Measurements from ENCODE around the gene CFLAR.
"Not testable (repeated sequence)": the region's sequence is repeated elsewhere in the genome, so short reads cannot be mapped to it uniquely, and the experiment has no call there.

CFLAR gene

DNA sequence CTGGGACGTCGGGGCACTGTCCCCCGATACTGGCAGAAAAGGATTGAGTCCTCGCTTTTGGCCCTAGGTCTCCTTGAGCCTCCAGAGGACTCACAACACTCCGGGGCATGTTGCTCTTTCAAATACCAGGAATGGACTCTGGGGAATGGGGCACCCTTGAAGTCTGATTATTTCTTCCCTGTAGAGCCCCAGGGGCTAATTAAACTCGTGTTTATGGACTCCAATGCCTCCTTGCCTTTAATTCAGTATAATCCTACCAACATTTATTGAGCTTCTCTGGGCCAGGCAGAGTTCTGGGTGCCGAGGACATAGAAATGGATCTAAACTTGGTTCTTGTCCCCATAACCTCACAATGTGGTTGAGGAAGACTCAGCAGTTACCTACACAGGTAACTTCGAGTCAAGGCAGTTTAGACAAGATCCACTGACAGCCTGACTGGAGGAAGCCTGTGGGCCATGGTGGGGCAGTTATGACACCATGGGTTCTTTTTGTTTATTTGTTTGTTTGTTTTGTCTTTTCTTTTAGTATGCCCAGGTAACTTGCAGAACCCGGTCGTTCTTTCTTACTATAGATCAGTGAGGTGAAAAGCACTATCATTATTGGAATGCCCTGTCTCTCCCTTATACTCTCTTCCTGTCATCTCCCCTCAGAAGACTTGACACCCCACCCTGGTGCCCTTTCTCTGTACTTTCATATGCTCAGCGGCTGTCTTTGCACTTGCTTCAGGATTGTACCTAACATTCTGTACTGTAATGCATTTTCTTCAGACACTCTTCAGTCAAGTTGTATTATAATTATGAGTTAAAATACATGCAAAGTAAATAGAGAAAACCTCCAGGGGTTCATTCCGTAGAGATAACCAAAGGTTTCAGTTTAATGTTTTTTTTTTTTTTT, 3.2 kb downstream of the CFLAR start:
- peak; percentile 52 for DNase-seq (ENCODE audit: low spot score)

DNA sequence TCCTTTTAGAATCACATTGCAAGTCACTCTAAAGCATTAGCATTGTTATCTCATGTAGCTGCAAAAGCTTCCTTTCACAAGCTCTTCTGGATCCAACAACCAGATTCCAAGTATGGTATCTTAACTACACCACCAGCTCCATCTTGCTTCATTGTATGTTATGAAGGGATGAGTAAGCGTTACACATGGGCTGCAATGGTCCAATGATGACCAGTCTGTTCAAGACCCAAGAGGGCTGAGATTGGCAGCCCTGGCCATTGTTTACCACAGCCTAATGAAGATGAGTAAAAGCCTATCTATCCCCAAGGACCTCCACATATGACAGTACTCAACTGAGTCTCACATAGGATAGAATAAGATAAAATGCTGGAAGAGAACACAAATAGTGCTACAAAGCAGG, 6.3 kb downstream of the CFLAR start:
- no peak for DNase-seq (ENCODE audit: low spot score)

DNA sequence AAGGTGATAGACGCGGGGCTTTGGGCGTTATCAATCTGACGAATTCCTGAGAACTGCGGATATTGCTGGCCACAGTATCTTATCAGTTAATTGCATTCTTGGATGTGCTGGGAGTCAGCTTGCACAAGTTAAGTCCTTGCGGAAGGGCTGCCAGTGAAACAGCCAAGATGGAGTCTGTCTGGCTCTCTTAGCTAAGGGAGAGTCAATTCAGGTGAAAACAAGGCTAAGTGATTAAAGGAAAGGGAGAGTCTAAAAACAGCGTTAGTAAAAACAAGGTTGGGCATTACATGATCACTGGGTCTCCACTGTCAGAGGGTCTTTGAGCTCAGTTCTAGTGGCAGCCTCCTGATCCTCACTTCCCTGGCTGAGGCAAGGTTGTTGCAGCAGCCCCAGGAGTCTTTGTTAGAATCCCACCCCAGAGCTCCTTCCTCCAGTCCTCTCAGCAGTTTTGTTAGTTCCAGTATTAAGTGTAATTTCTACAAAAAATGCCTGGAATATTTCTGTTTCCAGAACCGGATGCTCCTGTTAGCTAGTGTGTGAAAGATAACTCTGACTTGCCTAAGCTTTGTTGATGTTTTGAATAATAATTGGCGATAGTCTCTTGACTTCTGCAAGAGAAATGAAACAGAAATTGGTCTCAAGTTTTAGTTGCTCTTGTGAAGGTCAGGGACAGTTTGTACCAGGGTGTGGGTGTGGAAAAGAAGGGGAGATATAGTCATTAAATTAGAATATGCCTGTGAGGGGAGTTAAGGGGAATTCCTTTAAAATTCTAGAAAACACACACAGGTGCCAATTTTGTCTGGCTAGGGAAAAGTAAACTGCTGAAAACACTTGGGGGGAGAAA, 10.6 kb downstream of the CFLAR start:
- DNase-seq (ENCODE audit: low spot score), result no peak

DNA sequence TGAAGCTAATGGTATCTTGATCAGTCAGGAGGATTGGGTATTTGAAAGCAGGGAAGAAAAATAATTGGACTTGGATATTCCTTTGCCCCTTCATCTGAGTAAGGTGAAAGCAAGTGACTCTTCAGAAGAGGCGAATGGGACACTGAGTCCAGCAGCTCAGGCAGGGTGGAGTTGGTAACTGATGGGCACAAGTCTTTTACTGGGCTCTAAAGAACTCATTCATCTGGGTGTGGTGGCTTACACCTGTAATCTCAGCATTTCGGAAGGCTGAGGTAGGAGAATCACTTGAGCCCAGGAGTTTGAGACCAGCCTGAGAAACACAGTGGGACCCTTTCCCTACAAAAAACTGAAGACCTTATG, 11.2 kb downstream of the CFLAR start:
- peak; percentile 51 for DNase-seq (ENCODE audit: low spot score)

DNA sequence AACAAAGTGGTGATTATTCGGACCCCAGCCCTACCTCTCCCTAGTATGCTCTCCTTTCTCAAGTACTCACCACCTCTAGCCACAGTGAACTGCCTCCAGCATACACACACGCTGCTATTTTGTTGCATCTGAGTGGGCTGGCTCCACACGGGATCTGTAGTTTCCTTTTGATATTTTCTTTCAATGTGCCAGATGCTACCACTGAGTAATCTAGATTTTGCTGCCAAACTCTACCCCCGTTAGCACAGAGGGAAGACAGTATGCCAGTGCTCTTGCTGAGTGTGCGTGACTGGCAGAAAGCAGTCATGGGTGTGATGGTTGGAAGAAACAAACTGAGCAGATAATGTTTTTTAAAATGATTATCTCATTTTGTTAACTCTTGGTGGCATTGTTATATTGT, 11.6 kb downstream of the CFLAR start:
- peak; percentile 83 for DNase-seq (ENCODE audit: low spot score)

DNA sequence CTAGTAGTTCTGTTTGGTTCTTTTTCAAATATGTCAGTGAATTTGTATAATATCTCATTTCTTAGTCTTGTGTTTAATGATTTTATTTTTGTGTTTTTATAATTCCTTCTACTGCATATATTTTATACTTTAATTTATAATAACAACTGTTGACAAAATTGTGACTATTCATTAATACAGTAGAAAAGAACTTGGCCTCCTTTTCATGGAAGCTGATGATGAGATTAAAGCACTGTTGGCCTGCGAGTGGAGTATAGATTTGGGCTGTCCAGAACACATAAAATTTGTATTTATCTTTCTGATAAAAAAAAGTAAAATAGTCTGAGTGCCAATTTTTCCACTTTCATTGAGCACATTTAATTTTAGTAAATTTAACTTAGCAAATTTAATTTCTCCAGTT, 12.1 kb downstream of the CFLAR start:
- no peak for DNase-seq (ENCODE audit: low spot score)

DNA sequence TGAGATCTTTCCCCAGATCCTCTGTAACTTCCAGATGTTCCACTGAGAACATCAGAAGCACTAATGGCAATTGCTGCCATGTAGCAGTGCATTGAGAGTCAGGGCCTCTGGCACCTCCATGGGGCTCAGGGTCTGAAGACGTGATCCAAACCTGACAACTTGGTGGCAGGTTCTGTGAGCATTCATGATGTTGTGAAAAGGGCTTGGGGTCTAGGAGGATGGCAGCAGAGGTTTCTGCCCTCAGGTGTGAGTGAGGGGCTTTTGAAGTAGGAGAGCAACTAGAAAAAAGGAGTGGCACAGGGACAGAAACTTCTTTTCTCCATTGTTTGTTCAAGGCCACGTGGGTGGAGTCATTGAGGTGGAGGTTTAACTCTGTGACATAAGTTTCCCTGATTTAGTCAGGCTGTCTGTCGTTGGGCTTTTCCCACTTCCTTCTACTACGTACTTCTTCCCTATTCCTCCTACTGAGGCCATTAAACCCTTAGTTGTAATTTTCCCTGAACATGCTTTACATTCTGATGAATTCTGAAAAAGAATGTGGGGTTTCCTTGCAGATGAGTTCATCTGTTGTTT, 13.1 kb downstream of the CFLAR start:
- DNase-seq (ENCODE audit: low spot score), result no peak

DNA sequence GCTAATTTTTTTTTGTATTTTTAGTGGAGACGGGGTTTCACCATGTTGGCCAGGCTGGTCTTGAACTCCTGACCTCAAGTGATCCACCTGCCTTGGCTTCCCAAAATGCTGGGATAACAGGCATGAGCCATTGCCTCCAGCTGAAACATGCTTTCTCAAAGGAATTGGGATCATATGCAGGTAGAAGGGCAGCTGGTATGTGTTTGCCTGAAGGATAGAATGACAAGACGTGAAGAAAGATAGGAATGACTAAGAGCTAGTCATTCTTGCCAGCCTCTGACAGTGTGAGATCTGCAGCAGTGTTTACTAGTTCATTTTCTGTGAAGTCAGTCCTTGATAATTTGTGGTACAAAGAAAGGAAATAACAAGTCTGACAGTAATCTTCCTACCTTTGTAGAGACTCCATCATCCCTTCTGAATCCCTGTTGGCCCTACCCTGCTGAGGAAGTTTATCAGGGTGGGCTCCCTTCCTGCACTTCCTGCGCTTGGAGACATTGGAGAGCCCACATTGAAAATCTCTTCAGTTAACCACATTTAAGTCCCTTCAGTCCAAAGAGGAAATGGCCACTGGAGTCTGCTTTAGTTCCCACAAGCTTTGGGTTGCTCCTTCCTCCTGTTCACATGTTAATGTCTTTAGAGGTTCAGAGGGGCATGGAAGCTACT, 14.7 kb downstream of the CFLAR start:
- DNase-seq (ENCODE audit: low spot score), result peak; percentile 76

DNA sequence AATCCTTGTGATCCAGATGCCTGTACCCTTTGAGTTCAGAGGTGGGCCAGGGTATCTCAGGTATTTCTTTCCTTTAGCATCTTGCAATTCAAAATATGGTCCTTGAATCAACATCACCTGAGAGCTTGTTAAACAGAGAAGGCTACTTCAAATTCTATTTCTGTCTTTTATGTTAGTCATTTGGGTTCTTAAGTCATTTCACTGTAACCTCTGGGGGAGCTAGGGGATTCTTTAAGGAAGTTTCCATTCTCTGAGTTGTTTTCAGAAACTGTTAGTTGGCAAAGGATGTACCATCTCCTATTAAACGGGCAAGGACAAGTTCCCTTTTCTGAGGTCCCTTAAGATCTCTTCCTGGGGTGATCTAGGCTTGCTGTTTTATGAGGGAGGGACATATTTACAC, 16.6 kb downstream of the CFLAR start:
- DNase-seq (ENCODE audit: low spot score), result no peak

DNA sequence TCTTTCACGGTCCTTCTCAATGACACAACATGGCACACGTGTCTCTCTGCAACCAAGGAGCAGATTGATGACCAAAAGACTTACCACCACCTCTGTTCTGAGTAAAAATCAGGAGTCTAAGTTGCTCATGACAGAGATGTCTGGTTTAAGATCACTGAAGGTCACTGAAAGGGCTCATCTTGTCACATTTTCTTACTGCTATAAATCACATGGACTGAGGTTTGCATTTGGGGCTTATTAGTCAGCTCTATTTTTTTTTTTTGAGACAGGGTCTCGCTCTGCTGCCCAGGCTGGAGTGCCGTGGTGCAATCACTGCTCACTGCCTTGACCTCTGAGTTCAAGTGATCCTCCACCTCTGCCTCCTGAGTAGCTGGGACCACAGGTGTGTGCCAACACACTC, 19.4 kb downstream of the CFLAR start:
- no peak for DNase-seq (ENCODE audit: low spot score)

DNA sequence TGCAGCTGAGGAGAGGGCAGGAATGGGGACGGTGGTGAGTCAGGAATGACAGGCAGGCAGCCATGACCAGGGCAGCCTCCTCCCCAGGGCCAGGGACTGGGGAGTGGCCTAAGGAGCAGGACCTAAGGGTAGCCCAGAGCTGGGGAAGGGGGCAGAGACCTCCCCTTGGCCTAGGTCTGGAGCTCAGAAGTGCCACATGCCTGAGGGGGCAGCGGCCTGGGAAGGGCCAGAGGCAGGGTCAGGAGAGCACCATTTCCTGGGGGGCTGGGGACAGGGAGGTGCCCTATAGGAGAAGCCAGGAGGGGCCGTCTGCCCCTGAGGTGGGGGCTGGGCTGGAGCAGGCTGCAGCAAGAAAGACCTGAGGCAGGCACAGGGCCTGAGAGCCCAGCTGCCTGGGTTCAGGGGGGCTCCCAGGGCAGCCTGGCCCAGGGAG, 20.9 kb downstream of the CFLAR start:
- no peak for DNase-seq (ENCODE audit: low spot score)

DNA sequence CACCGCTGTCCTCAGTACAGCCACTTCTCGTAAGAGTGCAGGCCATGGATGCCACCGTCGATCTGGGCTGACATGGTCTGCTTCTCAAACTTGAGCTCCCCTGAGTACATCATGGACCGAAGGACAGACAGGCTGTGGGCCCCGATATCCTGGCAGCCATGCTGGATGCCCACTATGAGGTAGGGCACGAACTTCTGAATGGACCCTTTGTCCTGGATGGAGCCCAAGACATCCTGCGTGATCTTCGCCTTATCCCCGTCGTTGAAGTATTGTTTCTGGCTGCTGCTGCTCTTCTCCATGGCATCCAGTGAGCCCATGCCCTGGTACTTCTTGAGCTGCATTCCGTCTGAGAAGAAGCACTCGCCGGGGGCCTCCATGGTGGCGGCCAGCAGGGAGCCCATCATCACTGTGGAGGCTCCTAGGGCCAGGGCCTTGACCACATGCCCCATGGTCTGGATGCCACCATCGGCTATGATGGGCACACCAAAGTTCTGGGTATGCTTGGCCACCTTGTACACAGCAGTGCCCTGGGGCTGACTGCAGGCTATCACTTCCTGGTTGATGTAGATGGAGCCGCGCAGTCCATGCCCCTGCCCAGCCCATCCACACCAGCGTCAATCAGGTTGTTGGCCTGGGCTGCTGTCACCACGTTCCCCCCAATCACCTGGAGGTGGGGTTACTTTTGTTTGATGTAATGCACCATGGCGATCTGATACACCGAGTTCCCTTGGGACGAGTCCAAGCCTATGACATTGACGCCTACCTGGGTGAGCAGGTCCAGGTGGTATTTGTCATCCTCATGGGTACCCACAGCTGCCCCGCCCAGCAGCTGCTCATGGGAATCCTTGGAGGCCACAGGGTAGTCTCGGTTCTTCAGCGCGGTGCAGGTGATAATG, 21.8 kb downstream of the CFLAR start:
- DNase-seq (ENCODE audit: low spot score), result no peak

DNA sequence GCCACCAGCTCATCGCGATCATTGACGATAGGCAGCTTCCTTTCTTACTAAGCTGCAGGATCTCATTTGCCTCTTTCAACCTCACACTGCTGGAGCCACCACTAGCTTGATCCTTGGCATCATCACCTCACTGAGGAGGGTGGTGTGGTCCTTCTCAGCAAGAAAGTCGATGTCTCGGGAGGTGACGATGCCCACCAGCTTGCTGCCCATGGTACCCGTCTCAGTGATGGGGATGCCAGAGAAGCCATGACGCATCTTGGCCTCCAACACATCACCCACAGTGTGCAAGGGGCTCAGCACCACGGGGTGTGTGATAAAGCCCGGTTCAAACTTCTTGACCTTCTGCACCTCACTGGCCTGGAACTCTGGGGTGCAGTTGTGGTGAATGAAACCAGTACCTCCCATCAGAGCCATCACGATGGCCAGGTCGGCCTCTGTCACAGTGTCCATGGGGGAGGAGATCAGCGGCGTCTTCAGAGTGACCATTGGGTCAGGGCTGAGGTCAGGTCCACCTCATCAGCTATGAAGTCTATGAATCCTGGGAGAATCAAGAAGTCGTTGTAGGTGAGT, 22.5 kb downstream of the CFLAR start:
- no peak for DNase-seq (ENCODE audit: low spot score)

DNA sequence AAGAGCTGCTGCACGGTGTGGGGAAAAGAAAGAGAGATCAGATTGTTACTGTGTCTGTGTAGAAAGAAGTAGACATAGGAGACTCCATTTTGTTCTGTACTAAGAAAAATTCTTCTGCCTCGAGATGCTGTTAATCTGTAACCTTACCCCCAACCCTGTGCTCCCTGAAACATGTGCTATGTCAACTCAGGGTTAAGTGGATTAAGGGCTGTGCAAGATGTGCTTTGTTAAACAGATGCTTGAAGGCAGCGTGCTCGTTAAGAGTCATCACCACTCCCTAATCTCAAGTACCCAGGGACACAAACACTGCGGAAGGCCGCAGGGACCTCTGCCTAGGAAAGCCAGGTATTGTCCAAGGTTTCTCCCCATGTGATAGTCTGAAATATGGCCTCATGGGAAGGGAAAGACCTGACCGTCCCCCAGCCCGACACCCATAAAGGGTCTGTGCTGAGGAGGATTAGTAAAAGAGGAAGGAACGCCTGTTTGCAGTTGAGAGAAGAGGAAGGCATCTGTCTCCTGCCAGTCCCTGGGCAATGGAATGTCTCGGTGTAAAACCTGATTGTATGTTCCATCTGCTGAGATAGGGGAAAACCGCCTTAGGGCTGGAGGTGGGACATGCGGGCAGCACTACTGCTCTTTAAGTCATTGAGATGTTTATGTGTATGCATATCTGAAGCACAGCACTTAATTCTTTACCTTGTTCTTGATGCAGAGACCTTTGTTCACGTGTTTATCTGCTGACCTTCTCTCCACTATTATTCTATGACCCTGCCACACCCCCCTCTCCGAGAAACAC, 23.2 kb downstream of the CFLAR start:
- not testable (repeated sequence) for DNase-seq (ENCODE audit: low spot score)

DNA sequence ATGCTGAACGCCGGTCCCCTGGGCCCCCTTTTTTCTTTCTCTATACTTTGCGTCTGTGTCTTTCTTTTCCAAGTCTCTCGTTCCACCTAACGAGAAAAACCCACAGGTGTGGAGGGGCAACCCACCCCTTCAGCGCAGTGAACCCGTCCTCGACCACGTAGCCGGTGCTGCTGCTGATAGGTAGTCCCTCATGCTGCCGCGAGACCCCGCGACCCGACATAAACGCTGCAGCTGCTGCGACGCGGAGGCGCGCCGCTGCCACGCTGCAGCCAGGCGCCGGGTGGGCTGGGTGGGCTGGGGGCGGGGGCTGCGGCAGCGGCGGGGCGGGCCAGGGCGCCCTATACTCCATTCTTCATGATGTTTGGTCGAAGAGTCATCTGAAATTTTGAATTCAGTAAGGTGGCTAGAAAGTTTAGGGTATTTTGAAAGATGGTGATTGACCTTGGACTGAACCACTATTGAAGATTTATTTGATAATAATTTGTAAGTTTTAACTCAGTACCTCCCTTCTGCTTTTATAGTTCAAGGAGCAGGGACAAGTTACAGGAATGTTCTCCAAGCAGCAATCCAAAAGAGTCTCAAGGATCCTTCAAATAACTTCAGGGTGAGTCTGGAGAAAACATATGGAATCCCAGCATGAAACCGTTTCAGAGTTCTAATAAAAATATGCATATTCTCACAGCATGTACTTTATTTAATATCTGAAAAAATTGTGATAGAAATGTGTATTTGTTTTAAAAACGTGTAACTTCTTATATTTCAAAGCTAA, 24.1 kb downstream of the CFLAR start:
- DNase-seq (ENCODE audit: low spot score), result no peak

DNA sequence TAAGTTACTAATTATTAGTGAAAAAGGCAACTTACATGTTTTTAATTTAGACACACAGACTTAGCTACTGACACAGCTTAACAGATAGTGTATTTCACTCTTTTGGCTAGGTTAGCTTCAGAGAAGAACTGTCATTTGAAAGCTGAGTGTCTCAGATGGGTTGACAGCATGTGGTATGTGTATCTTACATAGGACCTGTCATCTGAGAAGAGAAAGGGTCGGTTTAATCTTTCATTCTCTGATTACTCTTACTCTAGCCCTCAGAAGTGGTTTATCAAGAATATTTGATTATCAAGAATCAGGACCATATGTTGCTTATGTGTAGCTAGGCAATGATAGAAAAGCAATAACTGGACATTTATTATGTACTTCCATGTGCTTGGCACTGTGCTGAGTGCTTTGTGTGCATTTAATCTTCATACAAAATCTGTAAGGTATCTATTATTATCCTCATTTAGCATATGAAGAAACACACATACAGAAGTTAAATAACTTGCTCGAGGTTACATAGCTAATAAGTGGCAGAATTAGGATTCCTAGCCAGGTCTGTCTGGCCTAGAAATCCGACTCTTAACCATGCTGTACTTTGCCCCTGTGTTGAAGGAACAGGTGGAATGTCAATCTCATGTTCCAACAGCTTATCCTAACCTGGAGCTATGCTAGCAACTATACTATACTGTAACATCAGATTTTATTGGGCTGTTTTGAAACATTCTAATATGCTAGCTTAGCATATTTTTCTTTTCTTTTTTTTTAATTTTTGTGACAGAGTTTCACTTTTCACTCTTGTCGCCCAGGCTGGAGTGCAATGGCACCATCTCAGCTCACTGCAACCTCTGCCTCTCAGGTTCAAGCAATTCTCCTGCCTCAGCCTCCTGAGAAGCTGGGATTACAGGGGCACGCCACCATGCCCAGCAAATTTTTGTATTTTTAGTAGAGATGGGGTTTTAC, 28.4 kb downstream of the CFLAR start:
- DNase-seq (ENCODE audit: low spot score), result no peak

DNA sequence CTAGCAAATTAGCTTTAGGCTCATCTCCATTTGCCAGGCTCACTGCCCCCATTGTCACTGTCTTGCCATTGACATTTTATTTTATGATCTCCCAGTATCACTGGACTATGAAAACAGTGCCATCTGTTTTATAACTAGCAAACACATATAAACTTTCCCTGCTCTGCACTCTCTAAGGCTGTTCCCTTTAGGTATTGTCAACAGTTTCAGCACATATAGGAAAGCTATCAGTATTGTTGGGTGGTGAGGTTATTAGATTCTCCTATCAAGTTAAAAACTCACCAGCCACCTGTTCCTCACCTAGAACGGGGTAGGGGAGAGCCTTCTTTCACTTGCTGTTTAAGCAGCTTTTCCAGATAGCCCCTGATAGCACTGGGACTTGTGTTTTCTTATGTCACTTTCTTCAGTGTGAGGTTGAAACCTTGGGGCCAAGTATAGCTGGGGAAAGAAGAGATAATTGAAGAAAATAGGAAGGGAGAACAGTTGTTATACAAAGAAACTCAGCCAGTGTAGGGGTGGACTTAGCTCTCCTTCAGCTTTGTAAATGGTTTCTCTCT, 32.5 kb downstream of the CFLAR start:
- DNase-seq (ENCODE audit: low spot score), result no peak

Data from hematopoietic multipotent progenitor cell treated with erythropoietin and hydrocortisone succinate and interleukin-3 and kit ligand, for 15 days (in vitro differentiated cells).